GM18951 (cell line): ENCODE measurements around the gene JAZF1.
"Not testable (repeated sequence)": the region's sequence is repeated elsewhere in the genome, so short reads cannot be mapped to it uniquely, and the experiment has no call there.

Experiments
- POLR2A ChIP-seq: IDR thresholded peaks from 4 replicates; pipeline ENCODE4 v1.6.1; 2011; ENCODE audit warnings: mild to moderate bottlenecking; ENCODE audit not compliant: insufficient read length, insufficient read depth; ENCODE audit errors: extremely low read depth
- in situ Hi-C: fragments of 300-500 bp; cut with MboI; formaldehyde crosslinking; loops from one replicate; pipeline ENCODE4 v1.12.0; 2022; ENCODE audit warnings: low sequenced_read_pairs, mixed read lengths, inconsistent platforms; ENCODE audit not compliant: unreplicated experiment

Gene JAZF1

DNA sequence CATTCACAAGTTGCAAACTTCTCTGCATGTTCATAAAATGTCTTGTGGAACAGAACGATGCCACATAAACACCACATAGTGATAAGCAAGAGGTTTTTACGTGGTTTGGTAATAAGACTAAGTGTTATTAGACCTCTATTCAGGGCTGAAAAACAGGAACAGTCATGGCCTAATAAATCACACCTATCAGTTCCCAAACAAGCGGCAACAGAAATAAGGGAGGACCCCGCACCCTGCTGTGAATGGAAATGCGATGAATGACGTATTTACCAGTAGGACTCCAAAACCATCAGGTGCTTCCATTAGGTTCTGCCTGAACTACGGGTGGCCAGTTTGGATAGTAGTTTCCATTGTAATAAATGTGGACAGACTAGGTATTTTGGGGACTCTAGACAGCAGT lies 311.5 kb downstream of the JAZF1 start:
- no peak for TF ChIP-seq POLR2A
- in situ Hi-C loops, result no loop called here

DNA sequence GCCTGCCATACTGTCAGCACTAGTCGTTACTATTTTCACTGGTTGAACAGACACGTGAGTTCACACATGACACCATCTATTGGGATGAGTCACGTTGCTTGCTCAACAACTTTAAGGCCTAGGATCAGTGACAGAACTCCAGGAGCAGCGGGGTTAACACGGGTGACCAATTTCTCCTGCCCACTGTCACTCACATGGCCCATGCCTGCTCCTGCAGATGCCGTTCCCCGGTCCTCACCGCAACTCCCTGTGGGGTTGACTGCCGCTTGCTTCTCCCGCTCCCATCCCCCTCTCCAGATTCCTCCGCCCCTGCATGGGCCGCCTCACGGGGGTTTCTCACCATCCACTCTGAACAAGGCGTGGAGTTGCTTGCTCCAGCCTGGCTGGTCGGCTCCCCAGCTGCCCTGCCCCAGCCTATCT lies 312.5 kb downstream of the JAZF1 start:
- in situ Hi-C loops, result no loop called here
- no peak for TF ChIP-seq POLR2A

DNA sequence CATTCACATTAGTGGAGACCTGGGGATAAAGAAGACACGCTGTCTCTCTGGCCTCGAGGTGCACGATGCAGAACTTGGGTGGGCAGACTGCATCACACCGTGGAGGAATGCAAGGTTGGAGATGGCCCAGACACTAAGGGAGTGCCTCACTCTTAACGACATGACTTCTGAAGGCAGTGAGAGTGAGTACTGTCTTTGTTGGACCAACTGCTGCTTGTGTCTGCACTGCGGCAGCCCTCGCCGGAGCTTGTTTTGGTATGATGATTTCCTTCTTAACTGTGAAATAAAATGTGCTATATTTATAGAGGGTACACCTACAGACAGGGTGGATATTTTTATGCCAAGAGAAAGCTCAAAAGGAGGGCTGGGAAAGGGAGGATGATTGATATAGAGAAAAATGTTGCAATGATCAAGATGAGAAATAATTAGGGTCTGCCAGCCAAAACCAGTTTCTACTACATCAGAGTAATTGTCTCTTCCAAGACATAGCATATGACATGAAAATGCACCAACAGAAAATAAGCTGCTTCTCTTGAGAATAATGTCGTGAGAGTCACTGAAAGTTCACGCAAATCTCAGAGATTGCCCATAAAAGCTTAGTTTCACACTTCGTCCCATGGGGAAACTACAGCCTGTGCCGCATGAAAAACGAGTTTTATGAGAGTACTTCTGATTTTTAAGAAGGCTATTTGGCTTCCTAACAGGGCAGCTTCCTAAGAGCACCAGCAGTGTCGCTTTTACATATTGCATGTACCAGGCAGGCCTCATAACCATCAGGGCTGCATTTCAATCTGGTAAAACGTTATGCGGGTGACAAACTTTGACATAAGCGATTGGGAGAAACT lies 313.5 kb downstream of the JAZF1 start:
- no peak for TF ChIP-seq POLR2A
- in situ Hi-C loops, result no loop called here

DNA sequence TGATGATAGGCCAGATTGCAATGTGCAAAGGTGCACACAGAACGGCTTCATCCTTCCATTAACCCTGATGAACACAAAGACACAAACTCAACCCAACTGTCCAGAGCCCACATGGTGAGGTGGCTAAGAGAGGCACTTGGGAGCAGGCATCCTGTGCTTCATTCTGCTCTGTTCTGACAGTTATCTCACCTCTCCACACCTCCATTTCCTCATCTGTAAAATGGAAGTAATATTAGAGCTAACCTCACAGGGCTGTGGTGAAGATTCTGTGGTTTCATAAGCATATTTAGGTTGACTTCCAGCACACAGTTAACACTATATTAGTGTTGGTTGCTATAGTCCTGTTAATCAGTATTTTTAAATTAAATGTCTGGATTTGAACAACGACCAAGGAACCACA lies 314.3 kb downstream of the JAZF1 start:
- no peak for TF ChIP-seq POLR2A
- in situ Hi-C loops, result no loop called here

DNA sequence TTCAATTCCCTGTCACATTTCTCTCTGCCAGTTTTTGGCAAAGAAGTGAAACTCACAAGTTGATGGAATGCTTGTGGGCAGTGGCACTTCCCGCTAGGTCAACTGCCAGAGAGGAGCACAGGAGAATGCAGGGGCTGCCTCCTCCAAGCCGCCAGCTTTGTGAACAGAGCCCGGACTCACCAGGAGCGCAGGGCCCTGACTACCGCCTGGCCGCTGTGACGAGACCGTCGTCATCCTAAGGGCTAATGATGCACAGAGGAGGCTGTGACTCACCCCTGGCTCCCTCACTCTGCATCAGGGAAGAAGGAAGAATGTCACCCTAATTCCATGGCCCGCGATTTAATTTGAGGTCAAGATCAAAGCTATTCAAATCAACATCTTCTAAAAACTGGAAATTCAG lies 316.7 kb downstream of the JAZF1 start:
- in situ Hi-C loops, result no loop called here
- TF ChIP-seq POLR2A, result no peak

DNA sequence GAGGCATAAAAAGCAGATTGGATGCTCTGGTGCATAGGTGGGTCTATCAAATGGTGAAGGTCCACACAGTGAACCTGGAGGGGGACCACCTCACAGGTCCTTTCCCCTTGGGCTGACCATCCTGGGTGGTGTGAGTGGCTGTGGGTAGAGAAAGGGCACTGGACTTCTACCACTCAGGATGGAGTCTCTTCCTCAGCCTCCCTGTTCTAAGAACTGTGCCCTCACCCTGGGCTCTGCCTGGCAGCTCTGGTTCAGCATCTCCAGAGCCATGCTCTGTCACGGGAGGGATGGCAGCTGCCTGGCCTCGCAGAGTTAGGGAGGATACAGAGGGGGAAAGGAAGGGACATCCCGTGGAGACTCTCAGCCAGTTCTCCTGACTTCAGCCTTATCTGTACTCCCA lies 318.8 kb downstream of the JAZF1 start:
- in situ Hi-C loops, result no loop called here
- no peak for TF ChIP-seq POLR2A

DNA sequence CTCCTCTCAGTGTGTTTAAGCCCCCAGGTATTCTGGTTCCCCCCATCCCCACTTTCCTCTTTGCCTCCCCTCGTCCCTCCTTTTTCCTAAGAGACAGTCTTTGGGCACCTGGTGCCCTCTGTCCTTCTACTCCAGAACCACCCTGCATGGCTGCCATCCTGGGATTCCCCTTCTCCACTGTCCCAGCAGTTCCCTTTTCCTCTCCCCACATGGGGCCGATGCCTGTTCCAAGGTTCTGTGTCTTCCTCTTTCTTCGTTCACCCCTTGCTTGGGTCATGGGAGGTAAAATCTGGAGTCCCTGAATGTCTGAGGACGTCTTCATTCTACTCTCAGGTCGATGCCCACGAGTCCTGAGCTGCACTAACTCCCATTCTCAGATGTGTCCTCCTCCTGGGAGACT lies 319.8 kb downstream of the JAZF1 start:
- no peak for TF ChIP-seq POLR2A
- in situ Hi-C loops, result no loop called here

DNA sequence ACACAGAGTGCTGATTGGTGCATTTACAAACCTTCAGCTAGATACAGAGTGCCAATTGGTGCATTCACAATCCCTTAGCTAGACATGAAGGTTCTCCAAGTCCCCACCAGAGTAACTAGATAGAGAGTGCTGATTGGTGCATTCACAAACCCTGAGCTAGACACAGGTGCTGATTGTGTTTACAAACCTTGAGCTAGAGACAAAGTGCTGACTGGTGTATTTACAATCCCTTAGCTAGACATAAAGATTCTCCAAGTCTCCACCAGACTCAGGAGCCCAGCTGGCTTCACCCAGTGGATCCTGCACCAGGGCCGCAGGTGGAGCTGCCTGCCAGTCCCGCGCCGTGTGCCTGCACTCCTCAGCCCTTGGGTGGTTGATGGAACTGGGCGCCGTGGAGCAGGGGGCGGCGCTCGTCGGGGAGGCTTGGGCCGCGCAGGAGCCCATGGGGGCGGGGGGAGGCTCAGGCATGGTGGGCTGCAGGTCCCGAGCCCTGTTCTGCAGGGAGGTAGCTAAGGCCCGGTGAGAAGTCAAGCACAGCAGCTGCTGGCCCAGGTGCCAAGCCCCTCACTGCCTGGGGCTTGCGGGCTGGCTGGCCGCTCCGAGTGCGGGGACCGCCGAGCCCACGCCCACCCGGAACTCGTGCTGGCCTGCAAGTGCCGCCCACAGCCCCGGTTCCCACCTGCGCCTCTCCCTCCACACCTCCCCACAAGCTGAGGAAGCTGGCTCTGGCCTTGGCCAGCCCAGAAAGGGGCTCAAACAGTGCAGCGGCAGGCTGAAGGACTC lies 323.7 kb downstream of the JAZF1 start:
- in situ Hi-C loops, result not testable (repeated sequence)

DNA sequence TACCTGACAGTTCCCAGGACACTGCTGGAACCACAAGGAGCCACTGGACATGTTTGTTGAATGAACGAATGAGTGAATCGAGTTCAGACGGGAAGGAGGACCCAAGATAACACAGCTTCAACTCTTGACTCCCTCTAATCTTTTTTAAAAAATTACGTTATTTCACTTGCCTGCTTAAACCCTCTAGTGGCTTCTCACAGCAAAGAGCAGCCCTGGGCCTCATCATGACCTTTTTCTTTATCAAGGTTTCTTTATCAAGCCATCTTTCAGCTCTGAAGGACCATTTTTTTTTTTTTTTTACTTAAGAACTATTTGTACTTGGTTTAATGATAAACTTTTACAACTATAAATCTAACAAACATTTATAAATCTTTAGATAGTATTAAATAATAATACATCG lies 330.1 kb downstream of the JAZF1 start:
- TF ChIP-seq POLR2A, result no peak
- in situ Hi-C loops, result no loop called here

DNA sequence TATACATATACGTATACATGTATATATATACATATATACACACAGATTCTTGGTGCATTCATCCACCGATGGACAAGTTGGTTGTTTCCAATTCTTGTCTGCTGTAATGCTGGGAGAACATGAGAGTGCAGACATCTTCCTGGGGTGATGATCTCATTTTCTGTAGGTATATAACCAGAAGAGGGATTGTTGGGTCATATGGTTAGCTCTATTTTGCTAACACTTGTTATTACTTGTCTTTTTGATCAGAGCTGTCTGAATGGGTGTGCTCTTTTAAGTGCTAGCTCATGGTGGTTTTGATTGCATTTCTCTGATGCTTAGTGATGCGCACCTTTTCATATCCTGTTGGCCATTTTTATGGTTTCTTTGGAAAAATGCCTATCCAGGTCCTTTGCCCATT lies 334.2 kb downstream of the JAZF1 start:
- in situ Hi-C loops, result no loop called here
- no peak for TF ChIP-seq POLR2A

DNA sequence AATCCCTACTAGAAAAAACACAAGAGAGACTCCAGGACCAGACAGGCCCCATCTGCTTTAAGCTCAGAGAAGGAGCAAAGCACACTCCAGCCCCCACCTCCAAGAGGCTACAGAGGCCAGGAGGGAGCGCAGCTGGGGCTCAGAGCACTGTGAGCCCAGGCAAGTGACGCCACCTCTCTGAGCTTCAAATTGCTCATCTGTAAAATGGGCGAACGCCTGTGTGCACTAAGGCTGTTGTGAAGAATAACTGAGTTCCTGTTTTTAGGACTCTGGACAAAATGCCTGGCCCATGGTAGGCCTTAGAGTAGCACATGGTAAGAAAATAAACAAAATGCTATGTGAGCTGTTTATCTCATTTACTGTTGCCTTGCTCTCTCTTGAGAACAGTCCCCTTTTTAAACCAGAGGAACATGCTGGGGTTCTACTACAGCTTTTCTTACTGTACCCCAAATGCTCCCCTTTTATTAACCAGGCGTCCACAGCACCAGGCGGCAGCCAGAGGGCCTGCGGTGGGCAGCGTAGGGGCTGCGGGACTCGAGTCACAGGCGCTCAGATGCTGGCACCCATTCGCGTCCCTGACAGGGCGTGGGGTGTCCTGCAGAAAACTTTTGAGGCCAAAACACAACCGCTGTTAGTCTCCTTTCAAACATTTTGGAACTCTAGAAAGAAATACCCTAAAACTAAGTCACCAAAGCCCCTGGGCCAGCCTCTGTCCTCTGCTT lies 336.9 kb downstream of the JAZF1 start:
- TF ChIP-seq POLR2A, result no peak
- in situ Hi-C loops, result no loop called here

DNA sequence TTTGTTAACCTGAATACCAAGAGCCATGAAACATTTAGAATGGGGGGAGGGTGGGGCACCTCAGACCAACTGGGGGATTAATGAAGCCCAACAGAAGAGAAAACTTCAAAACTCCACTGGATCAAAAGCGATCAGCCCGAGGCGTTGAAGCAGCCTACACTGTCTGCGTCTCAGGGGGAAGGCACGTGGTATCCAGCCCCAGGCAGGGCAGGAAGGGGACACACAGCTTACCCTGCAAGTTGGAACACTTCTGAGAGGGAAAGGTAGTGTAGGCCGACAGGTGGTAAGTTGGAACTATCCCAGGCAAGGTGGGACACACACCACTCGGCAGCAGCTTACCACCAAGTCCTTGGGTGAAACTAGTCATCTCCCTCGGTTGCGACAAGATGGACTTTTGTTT lies 337.7 kb downstream of the JAZF1 start:
- in situ Hi-C loops, result no loop called here
- no peak for TF ChIP-seq POLR2A

DNA sequence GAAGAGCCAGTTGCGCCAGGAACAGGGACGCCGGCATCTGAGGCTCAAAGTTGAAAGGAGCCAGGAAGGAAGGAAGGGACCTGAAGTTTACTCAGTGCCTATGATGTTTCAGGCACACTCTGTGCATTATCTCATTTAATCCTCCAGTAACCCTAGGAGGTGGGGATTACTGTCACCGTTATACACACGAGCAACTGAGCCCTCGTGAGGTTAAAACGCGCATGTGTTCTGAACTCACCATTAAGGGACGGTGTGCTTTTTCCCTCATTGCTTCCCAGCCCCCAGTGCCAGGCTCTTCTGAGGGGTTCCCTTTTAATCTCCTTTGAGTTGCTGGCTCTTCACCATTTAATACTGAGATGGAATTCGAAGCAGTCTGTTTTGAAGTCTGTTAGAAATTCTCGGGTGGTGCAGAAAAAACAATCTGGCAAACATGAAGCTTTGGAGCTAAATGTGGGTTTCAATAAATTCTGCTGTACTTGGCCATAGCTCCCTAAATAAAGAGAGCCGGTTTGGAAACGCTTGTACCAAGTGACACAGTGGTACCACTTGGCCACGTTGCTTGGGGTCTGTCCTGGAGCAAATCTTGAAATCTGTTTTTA lies 338.4 kb downstream of the JAZF1 start:
- in situ Hi-C loops, result no loop called here
- no peak for TF ChIP-seq POLR2A
